Upper lobe of left lung (tissue), 6 donors: ENCODE measurements around the gene AKAP6. TPM values are rescaled to one million over a fixed set of nuclear protein-coding genes. Genes with fewer than 3 reads are reported as not detected.

Experiments
- ATAC-seq, 2 donors: fragments of 200-7000 bp; cut with Tn5 transposase; one replicate each; pipeline ENCODE4 v1.9.1; 2022; ENCODE audit warnings: mild to moderate bottlenecking in 2 of 2, moderate library complexity in 2 of 2; ENCODE audit not compliant: low FRiP score in 2 of 2
- DNase-seq, 2 donors: peaks; one replicate each; pipeline ENCODE4 v3.0.0-alpha.2; 2019 to 2020
- H3K27ac ChIP-seq, 4 donors: fragments of 200-600 bp; sonication (generic); one replicate each; pipeline ENCODE4 v1.5.1; 2016 to 2019
- H3K27me3 ChIP-seq, 4 donors: fragments of 200-600 bp; sonication (generic); one replicate each; pipeline ENCODE4 v1.5.1; 2017 to 2019
- H3K36me3 ChIP-seq, 4 donors: fragments of 200-600 bp; sonication (generic); one replicate each; pipeline ENCODE4 v1.5.1; 2016 to 2019
- H3K4me1 ChIP-seq, 4 donors: fragments of 200-600 bp; sonication (generic); one replicate each; pipeline ENCODE4 v1.5.1; 2018 to 2019
- H3K4me3 ChIP-seq, 4 donors: fragments of 200-600 bp; sonication (generic); one replicate each; pipeline ENCODE4 v1.5.1; 2017 to 2019; ENCODE audit warnings: mild to moderate bottlenecking in 2 of 4, moderate library complexity in 1 of 4
- H3K9me3 ChIP-seq, 4 donors: fragments of 200-600 bp; sonication (generic); one replicate each; pipeline ENCODE4 v1.5.1; 2018 to 2019
- EP300 ChIP-seq, 4 donors: sonication (generic); formaldehyde crosslinking; IDR thresholded peaks; one replicate each; pipeline ENCODE4 v1.5.1; 2017; ENCODE audit warnings: antibody characterized with exemption in 4 of 4, control low read depth in 2 of 4
- POLR2A ChIP-seq, 4 donors: fragments of 450-650 bp; IDR thresholded peaks; one replicate each; pipeline ENCODE4 v1.5.1; 2016 to 2017; ENCODE audit warnings: antibody characterized with exemption in 4 of 4, mild to moderate bottlenecking in 2 of 4
- POLR2AphosphoS5 ChIP-seq, 2 donors: sonication (generic); formaldehyde crosslinking; IDR thresholded peaks; one replicate each; pipeline ENCODE4 v1.5.1; 2017; ENCODE audit warnings: antibody characterized with exemption in 2 of 2
- WGBS, 2 donors: methylation state at CpG; one replicate each; pipeline ENCODE4 v1.1.5; 2017 to 2018; 5-methylcytosine and 5-hydroxymethylcytosine counted together
- total RNA-seq, 6 donors: library from RNA; depleted of rRNA in 4 of 6; stranded (reverse); fragments of >200 nt in 4 of 6; gene quantifications; one replicate each; pipeline versions ENCODE4 v1.1.0 to v1.2.1, GENCODE V29; 2016 to 2021
- TF ChIP-seq, protein P1 (sequence below), 6 experiments: fragments of 450-650 bp in 4 of 6; fragments of 200-600 bp in 2 of 6; sonication (generic) in 2 of 6; IDR thresholded peaks; one replicate each; pipeline ENCODE4 v1.5.1; 2016 to 2019; ENCODE audit warnings: antibody characterized with exemption in 6 of 6
- donor health status: DM: no; HTN: no; CAD: no; lungs with moderate emphysema.
- donor health status: DM: no; HTN: yes; CAD: no; lungs with severe emphysema.

The AKAP6 gene
- total RNA-seq, 6 donors from 2014 or later = 6.2 to 27.7 (median 10.7) TPM

DNA sequence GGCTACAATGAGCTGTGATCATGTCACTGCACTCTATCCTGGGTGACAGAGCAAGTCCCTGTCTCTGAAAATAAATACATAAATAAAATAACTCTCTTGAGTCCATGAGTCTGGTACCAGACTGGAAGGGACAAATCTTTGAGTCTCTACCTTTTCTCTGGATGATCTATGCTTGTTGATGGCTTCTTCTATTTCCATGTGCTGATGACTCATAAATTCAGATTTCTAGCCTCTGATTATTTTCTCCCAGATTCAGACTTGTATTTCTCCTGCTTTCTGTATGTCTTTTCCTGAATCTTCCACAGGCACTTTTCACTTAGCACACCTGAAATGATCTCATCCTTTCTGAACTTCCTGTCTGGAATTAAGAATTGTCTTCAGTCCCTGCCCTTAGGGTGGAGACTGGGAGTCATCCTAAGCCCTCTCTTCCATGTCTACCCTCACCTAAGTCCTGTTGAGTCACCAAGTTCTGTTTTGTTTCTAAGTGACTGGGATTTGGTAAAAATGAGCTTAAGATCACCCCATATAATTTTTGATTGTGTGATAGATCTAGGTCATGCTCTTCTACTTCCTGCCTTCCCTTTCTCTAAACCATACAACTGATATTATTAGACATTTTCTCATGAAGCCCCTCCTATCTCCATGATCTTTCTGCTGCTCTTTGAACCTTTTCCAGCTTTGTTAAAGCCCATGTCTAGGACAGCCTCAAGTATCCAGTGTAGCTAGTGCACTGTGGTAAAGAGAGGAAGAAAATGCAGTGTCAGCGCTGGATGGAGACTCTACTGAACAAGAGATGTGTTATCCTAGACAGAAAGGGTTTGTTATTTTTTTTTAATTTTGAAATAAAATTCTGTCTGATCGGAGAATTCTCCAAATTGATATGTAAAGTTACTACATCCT is 13.1 kb downstream of the AKAP6 start:
- 92 to 100% methylated on average over 2 of the region's 2 CpGs for WGBS, 2 donors
- H3K9me3 ChIP-seq = no peaks in the 10 kb centered on the region
- DNase-seq (no peak), ATAC-seq (no peak)
- no peaks in the 10 kb centered on the region for H3K36me3 ChIP-seq
- H3K27ac ChIP-seq = no peak overlapping the region
- H3K4me3 ChIP-seq = no peak overlapping the region
- H3K27me3 ChIP-seq = no peaks in the 10 kb centered on the region
- TF ChIP-seq POLR2A (IDR thresholded peaks at IDR 0.05) (no peak), POLR2AphosphoS5 (IDR thresholded peaks at IDR 0.05) (no peak), EP300 (IDR thresholded peaks at IDR 0.05) (no peak)
- TF ChIP-seq, protein P1, sequence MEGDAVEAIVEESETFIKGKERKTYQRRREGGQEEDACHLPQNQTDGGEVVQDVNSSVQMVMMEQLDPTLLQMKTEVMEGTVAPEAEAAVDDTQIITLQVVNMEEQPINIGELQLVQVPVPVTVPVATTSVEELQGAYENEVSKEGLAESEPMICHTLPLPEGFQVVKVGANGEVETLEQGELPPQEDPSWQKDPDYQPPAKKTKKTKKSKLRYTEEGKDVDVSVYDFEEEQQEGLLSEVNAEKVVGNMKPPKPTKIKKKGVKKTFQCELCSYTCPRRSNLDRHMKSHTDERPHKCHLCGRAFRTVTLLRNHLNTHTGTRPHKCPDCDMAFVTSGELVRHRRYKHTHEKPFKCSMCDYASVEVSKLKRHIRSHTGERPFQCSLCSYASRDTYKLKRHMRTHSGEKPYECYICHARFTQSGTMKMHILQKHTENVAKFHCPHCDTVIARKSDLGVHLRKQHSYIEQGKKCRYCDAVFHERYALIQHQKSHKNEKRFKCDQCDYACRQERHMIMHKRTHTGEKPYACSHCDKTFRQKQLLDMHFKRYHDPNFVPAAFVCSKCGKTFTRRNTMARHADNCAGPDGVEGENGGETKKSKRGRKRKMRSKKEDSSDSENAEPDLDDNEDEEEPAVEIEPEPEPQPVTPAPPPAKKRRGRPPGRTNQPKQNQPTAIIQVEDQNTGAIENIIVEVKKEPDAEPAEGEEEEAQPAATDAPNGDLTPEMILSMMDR (IDR thresholded peaks at IDR 0.05) = no peak
- H3K4me1 ChIP-seq = no peaks in the 10 kb centered on the region

DNA sequence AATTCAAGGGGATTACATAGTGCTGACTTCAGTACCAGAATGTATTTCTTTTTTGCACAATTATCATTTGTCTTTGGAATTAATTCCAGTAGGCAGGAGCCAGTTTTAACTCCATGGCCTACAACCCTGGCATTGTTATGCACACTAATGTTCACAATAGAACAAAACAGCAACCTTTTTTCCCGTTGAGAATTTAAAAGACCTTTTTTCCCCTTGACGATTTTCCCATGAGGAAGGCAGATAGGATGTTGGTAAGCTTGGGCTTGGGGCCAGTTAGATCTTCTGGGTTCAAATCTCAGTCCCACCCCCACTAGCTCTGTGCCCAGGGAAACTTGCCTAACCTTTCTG is 13.7 kb downstream of the AKAP6 start:
- WGBS, 2 donors = 53 to 57% methylated on average over 2 of the region's 2 CpGs
- Histone ChIP-seq H3K27ac (no peak overlapping the region), H3K27me3 (no peaks in the 10 kb centered on the region), H3K9me3 (no peaks in the 10 kb centered on the region), H3K4me3 (no peak overlapping the region), H3K36me3 (no peaks in the 10 kb centered on the region), H3K4me1 (no peaks in the 10 kb centered on the region)
- DNase-seq (no peak), ATAC-seq (no peak)
- TF ChIP-seq, protein P1 (IDR thresholded peaks at IDR 0.05) = no peak
- no peak for TF ChIP-seq POLR2AphosphoS5 (IDR thresholded peaks at IDR 0.05)
- TF ChIP-seq EP300 (IDR thresholded peaks at IDR 0.05) = no peak
- no peak for TF ChIP-seq POLR2A (IDR thresholded peaks at IDR 0.05)

DNA sequence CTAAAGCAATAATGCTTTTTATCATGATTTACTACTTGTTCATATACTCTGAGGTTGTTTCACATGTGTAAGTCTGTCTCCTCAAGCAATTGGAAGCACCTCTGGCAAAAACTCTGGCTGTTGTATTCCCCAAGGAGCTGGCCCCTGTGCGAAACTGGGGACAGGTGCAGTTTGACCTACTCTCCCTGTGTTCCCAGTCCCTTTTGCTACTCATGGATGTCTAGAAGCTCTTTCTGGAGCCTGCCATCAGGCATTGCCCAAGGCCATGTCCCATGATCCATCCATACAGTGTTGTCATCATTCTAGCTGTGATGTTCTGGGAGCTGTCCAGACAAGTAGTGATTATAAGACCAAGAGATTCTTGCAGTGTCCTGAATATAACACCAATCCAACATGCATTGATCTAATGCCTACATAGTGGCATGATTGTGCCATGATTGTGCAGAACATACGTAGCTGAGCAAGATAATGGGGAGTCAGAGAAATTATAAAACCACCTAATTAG is 14.9 kb downstream of the AKAP6 start:
- ATAC-seq = no peak
- Histone ChIP-seq H3K27ac (no peak overlapping the region), H3K4me3 (no peak overlapping the region), H3K4me1 (no peaks in the 10 kb centered on the region), H3K27me3 (no peaks in the 10 kb centered on the region), H3K36me3 (no peaks in the 10 kb centered on the region), H3K9me3 (no peaks in the 10 kb centered on the region)
- WGBS, 2 donors = 84 to 89% methylated on average over 2 of the region's 2 CpGs
- TF ChIP-seq EP300 (IDR thresholded peaks at IDR 0.05) (no peak), POLR2AphosphoS5 (IDR thresholded peaks at IDR 0.05) (no peak), POLR2A (IDR thresholded peaks at IDR 0.05) (no peak)
- TF ChIP-seq, protein P1 (IDR thresholded peaks at IDR 0.05) = no peak
- DNase-seq = no peak

DNA sequence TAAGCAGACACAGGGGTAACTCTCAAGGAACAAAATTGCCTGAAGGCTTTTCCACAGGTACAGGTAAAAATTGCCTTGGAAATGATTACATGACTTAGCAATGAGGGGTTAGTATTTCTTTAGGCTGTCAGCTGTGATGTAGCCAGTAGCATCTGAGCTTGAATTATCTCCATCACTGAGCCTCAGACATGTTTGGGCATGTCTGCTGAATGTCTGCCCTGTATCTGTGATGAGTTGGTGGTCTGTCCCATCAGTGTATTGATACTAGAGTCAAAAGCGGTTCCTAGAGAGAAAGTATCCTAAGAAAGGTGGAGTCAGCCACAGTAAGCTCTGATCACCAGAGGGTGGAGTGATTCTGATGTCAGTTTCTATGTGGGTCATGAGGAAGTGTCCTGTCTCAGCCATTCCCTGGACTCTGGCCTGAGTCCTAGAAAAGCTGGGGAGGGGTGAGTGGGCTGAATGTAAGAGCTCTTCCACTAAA is 16.3 kb downstream of the AKAP6 start:
- no peak for TF ChIP-seq EP300 (IDR thresholded peaks at IDR 0.05)
- TF ChIP-seq POLR2A (IDR thresholded peaks at IDR 0.05) = no peak
- no peak for TF ChIP-seq POLR2AphosphoS5 (IDR thresholded peaks at IDR 0.05)
- TF ChIP-seq, protein P1 (IDR thresholded peaks at IDR 0.05) = no peak
- Histone ChIP-seq H3K27ac (no peak overlapping the region), H3K27me3 (no peaks in the 10 kb centered on the region), H3K4me3 (no peak overlapping the region), H3K9me3 (no peaks in the 10 kb centered on the region), H3K36me3 (no peaks in the 10 kb centered on the region), H3K4me1 (no peaks in the 10 kb centered on the region)
- ATAC-seq = no peak
- 100% methylated on average over 1 of the region's 1 CpG for WGBS, 2 donors
- no peak for DNase-seq
